OCI-LY7 (cell line): Measurements from ENCODE around the gene LPP.

Source experiments
- EZH2phosphoT487 ChIP-seq: fragments of 200-600 bp; sonication (generic); IDR thresholded peaks from 2 replicates; pipeline ENCODE4 v1.6.1; 2018; ENCODE audit warnings: low read depth, borderline replicate concordance, mild to moderate bottlenecking, mixed run types, antibody characterized with exemption, low read length, moderate library complexity, mixed read lengths
- TF ChIP-seq, protein P1 (sequence below): fragments of 200-600 bp; sonication (generic); conservative IDR thresholded peaks from 2 replicates; pipeline ENCODE4 v1.5.1; 2014; ENCODE audit warnings: mild to moderate bottlenecking, antibody characterized with exemption, low read length, moderate library complexity, mixed read lengths

GRCh38 chr3:188470508-188471130 lies 316.7 kb downstream of the LPP start:
- TF ChIP-seq, protein P1, sequence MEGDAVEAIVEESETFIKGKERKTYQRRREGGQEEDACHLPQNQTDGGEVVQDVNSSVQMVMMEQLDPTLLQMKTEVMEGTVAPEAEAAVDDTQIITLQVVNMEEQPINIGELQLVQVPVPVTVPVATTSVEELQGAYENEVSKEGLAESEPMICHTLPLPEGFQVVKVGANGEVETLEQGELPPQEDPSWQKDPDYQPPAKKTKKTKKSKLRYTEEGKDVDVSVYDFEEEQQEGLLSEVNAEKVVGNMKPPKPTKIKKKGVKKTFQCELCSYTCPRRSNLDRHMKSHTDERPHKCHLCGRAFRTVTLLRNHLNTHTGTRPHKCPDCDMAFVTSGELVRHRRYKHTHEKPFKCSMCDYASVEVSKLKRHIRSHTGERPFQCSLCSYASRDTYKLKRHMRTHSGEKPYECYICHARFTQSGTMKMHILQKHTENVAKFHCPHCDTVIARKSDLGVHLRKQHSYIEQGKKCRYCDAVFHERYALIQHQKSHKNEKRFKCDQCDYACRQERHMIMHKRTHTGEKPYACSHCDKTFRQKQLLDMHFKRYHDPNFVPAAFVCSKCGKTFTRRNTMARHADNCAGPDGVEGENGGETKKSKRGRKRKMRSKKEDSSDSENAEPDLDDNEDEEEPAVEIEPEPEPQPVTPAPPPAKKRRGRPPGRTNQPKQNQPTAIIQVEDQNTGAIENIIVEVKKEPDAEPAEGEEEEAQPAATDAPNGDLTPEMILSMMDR: no peak
- no peak for TF ChIP-seq EZH2phosphoT487
